ENCODE data around the gene PCYT1B.

GRCh38 chrX:24651783-24652182 lies 4.6 kb upstream of the PCYT1B start:
- no peak for TF ChIP-seq CTCF (IDR thresholded peaks at IDR 0.05)
- TF ChIP-seq POLR2A (IDR thresholded peaks at IDR 0.05), result no peak
